AG08395 (cell line): ENCODE data around the gene UBTD1.
"Not testable (repeated sequence)": the region's sequence is repeated elsewhere in the genome, so short reads cannot be mapped to it uniquely, and the experiment has no call there.

Source experiments
- DNase-seq: peaks from one replicate; pipeline ENCODE4 v3.0.0; 2012; ENCODE audit warnings: mixed read lengths, low spot score

UBTD1 gene, protein sequence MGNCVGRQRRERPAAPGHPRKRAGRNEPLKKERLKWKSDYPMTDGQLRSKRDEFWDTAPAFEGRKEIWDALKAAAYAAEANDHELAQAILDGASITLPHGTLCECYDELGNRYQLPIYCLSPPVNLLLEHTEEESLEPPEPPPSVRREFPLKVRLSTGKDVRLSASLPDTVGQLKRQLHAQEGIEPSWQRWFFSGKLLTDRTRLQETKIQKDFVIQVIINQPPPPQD

DNA sequence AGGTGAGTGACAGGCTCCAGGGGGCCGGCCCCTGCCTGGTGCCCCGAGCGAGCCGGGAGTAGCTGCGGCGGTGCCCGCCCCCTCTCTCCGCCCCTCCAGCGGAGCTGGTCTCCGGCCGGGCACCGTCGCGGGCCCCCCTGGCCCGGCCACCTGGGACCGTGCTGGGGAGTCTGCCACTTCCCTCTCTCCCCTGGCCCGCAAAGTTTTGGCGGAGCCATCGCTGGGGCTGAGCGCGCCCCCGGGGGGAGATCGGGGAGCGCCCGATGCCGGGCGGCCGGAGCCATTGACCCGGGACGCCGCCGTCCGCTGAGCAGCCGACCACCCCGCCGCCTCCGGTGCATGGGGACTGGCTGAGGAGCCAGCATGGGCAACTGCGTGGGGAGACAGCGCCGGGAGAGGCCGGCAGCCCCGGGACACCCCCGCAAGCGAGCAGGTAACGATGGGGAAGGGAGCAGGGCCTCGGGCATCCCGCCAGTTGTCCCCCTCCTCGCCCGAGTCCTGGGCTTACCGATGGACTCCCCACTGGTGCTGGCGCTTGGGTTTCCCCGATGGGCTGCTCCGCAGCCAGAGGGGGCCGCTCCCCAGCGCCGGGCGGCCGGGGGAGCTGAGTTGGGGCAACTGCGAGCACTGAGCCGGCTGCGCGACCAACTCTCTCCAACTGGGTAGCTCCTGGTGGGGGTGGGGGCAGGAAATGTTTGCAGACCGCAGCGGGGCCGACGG, at the start of gene UBTD1:
TSS of gene UBTD1 (plus strand) at position 84 of the 720 bp plus-strand sequence. CDS start at position 364, 280 bp downstream.
- peak; percentile 32 for DNase-seq

DNA sequence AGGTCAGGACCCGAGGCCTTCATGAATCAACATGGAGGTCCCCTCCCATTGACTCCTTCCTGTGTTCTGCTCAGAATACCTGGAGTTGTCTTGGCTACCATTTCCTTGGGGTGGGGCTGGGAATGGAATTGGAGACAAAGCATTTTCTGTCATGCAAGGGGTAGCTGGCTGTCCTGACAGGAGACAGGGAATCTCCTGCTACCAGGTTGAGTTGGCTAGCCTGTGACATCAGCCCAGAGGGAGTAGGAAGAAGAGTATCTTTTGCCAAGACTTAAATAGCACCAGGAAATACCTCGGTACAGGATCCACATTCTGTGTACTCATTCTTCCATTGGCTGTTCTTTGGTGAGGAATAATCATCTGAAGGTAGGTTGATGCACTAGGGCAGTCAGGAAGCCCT, 47.9 kb upstream of the UBTD1 start:
- DNase-seq = no peak

DNA sequence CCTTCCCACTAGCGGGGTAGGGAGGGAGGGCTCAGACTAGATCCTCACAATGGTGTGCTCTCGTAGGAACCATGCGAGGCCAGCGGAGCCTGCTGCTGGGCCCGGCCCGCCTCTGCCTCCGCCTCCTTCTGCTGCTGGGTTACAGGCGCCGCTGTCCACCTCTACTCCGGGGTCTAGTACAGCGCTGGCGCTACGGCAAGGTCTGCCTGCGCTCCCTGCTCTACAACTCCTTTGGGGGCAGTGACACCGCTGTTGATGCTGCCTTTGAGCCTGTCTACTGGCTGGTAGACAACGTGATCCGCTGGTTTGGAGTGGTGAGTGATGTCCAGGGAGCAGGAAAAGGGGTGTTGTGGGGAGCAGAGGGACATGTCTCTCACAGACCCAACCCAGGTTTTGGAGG, 47.1 kb upstream of the UBTD1 start:
- no peak for DNase-seq

DNA sequence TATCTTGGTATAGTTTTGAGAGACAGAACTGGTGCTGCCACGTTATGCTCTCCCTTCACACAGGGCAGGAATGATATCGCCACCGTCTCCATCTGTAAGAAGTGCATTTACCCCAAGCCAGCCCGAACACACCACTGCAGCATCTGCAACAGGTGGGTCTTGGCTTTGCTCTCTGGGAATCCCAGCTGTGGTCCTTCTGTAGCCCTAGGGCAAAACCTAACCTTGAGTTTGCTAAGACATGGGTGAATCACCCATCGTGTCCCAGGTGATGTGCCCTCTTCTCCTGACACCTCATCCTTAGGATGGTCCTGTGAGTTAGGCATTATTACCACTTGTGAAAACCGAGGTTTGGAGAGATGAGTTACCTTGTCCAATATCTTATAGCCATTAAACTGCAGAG, 46.4 kb upstream of the UBTD1 start:
- DNase-seq = no peak

DNA sequence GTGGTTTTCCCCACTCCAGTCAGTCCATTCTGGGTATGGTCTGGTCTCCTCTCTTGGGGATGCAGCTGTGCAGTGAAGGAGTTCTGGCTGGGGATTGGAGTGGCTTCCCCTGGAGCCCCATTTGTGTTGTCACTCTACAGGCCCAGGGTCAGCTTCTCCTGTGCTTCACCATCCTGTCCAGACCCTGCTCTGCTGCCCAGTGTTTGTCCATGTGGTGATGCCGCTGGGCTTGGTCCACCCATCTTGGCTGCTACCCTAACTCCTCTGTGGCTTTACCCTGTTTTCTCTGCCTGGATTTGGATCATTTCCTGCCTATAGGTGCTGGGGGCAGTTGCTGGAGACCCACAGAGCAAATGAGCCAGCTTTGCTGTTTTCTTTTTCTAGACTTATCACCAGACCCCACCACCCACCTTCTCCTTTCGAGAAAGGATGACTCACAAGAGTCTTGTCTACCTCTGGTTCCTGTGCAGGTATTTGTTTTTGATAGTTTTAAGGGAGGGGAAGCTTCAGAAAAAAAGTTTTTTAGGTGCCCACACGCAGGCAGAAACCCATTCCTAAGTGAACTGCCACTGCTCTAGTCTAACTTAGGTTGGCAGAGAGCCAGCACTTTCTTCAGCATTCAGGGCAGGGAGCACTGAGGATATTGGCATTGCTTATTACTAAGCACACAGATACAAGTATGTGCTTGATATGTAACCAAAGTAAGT, 44.2 kb upstream of the UBTD1 start:
- DNase-seq = no peak

DNA sequence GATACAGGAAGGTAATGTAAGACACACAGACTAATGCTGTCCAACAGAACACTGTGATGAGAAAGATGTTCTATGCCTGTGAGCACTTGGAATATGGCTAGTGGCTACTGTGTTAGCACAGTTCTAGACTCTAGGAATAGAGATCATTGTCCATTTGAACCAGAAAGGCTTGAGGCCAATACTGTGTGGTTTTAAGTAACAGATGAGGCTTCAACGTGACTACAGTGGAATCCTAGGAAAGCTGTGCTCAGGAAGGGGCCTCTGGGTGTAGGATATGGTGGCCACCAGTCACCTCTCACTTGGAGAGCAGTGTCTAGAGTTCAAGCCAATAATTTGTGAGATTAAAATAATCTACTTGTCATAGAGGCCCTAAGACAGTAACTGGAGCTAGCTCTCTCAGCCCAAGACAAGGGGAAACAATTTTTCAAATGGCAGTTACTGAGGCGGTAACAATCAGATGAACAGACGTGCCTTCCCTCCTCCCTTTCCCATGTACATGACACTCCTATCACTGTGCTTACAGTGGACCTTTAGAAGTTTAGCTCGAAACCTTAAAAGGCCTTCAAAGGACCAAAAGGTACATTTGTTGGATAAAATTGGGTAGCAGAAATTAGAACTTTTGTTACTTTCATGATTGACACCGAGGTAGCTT, 42.6 kb upstream of the UBTD1 start:
- DNase-seq = no peak

DNA sequence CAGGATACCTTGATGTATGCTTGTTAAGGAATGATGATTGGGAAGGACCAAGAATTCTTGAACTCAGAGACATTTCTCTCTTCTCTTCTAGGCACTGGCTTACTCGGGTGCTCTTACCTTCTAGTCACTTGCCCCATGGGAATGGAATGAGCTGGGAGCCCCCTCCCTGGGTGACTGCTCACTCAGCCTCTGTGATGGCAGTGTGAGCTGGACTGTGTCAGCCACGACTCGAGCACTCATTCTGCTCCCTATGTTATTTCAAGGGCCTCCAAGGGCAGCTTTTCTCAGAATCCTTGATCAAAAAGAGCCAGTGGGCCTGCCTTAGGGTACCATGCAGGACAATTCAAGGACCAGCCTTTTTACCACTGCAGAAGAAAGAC, 42.0 kb upstream of the UBTD1 start:
- DNase-seq = no peak

DNA sequence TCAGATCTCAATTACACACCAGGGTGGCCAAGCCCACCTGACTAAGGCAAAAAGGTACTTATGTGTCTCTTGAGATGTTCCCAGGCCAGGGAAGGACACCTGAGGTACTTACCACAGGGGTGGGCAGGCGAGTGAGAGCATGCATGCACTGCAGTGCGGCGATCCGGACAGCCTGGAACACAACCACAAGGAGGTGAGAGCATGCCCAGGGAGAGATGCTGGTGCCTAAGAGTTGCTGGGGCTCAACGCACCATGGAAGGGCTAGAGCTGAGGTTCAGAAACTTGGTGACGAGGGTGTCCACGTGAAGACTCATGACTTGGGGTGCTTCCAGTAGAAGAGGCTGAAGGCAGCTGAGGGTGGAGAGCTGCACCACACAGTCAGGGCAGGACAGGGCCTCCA, 39.6 kb upstream of the UBTD1 start:
- no peak for DNase-seq

DNA sequence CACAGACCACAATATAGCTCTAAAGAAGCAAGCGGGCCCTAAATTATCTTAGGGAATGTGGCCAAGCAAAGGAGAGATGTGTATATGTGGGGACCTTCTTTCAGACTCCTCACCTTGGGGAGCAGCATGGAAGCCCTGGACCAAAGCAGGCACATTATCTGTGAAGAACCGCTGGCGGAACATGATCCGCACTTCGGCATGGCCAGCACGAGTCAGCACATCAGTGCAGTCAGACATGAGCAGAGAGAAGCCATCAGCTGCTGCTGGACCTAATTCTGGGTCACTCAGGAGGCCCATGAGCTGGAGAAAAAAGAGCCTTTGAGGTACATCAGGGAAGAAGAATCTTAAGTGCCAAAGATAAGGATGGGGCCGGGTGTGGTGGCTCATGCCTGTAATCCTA, 38.8 kb upstream of the UBTD1 start:
- no peak for DNase-seq

DNA sequence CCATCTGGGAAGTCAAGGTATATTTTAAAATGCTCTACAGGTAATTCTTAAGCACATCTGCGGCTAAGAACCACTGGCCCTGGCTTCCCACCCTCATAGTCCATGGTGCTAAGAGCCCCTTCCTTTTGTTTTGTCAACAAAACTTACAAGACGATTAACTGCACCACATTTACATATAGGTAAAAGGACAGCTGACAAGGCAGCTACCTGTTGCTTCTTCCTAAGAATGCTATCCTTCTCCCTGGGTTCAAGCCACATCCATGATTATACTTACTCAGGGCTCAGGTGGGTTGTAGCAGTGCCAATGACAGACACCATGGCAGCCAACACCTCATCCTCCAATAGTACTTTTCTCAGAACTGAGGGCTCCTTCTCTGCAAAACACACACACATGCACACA, 36.4 kb upstream of the UBTD1 start:
- DNase-seq = no peak

DNA sequence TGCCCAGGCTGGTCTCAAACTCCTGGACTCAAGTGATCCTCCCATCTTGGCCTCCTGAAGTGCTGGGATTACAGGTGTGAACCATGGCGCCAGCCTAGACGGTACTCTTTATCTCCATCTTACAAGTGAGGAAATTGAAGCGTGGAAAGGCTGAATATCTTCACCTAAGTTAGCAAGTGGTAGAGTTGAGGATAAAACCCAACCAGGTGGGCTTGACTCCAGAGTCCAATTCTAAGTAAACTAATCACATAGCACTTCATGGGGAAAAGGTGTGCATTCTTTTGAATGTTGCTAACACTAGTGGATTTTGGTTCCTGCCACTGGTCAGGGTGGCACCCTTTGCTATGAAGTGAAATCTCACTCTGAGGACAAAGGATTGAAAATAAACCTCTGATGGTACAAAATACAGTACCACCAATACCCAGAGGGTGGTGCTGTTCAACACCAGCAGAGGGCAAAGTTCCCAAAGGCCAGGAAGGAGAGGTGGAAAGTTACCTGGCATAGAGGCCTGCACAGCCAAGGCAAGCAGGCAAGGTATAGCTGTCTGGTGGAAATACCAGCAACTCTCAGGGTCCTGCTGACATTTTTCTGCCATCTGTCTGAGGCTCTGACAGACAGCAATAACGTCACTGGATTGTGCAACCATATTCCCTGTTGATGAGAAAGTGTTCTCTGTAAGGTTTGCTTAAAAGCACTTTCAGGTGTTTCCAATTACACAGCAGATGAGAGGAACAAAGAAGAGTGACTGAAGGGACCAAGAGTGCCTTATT, 35.2 kb upstream of the UBTD1 start:
- peak; percentile 67 for DNase-seq

DNA sequence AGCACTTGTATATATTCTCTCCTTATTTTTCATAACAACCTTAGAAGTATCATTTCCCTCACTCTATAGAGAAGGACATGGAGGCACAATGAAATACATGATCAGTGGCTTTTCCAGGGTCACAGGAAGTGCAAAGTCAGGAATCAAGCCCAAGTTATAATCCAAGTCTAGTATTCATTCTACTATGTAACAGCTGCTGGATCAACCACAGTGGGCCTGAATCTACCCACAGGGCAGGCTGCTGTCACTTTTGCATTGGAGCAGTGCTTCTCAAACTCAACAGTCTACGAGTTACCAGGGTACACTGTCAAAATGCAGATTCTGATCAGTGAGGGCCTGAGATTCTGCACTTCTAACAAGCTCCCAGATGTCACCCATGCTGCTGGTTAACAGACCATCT, 34.5 kb upstream of the UBTD1 start:
- DNase-seq = no peak

DNA sequence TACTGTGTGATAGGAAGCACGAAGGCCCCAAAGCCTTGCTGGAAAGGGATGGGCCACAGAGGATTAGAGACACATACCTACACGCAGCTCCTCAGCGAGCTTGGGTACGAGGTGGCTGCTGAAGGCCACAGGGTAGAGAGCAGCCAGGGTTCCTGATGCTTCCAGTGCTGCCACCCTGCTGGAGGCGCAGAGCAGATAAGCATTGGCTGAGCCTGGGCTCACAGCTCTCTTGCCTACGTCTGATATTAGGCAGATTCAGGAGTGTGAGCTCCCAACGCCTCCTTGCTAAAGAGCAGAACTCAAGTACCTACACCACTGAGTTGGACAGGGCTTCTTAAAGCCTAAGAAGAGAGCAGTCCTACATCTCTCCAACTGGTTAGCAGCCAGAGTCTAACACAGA, 32.7 kb upstream of the UBTD1 start:
- DNase-seq = no peak

DNA sequence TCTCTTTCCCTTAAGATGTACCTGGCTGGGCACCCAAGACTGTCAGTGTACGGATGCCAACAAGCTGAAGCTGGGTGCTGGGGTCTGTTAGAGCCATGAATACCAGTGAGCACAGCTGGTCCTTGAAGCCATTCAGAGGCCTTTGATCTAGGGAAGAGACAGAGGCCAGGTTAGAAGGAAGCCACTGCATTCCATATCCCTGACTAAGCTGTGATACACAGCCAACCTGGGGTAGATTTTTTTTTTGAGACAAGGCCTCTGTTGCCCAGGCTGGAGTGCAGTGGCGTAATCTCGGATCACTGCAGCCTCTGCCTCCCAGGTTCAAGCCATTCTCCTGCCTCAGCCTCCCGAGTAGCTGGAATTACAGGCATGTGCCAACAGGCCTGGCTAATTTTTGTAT, 32.0 kb upstream of the UBTD1 start:
- DNase-seq = no peak

DNA sequence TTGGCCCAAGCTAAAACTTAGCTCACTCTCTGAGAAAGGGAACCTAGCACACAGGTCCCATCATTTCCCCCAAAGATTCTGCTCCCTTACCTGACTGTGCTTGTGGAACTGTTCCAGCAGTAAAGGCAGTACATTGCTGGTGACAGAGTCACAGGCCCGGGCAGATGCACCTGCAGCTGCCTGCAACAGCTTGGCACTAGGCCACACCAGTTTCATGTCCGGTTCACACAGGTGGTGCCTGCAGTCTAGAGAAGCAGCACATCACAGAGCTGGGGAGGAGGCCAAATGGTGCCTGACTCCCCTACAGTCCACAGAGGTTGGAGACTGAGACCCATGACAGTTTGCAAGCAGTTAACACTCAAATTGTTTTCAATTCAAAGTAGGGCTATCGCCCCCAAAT, 30.6 kb upstream of the UBTD1 start:
- DNase-seq = no peak

DNA sequence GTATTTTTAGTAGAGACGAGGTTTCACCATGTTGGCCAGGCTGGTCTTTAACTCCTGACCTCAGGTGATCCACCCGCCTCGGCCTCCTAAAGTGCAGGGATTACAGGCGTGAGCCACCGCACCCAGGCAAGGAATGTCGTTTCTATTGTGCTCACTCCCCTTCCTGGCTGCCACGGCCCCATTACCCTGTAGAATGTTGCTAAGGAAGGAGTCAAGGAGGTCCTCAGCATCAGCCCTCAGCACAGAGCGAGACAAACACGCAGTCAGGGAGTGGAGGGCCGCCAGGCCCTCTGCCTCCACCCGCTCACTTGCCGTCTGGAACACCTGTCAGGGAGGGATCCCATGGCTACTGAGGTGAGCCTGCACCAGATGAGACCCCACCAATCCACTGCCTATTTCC, 29.9 kb upstream of the UBTD1 start:
- DNase-seq = not testable (repeated sequence)

DNA sequence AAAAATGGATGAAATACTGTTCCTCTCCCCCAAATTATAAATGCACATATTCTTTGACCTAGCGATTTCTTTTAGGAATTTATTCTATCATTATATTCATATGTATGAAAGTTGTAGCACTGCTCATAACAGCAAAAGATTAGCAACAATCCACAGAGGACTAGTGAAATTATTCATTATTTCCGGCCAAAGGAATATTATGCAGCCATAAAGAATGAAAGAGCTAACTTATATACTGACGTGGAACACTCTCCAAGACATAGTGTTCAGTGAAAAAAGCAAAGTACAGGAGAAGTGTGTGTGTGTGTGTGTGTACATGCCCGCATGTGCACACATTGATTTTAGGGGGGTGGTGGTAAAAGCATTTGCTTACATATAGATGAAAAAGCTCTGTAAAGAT, 23.8 kb upstream of the UBTD1 start:
- DNase-seq = no peak

DNA sequence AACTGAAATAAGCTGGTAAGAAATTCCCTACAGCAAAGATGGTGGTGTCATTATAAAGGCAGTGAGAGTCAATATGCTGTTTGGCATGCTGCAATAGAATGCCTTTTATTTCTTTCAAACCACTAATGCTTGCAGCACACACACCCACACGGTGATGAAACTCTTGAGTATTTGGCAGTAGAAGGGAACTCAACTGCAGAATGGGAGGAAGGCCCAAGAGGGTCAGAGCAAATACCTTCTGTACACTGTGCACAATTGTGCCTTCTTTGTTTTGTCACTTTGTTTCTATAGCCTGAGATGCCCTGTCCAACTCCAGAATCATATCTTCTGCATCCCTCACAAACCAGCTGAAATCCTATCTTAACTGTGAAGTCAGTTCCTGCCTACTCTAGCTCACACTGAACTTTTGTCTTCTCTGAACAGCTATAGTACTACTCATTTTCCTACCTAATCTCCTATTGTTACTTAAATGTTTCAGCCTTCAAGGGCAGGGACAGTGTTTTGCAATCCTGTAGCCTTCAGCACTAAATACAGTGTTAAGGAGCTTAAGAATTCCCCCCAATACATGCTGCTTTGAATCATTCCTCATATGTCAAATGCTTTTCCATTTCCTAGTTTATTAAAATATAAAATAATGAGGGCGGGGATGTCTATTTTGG, 22.7 kb upstream of the UBTD1 start:
- peak; percentile 75 for DNase-seq

DNA sequence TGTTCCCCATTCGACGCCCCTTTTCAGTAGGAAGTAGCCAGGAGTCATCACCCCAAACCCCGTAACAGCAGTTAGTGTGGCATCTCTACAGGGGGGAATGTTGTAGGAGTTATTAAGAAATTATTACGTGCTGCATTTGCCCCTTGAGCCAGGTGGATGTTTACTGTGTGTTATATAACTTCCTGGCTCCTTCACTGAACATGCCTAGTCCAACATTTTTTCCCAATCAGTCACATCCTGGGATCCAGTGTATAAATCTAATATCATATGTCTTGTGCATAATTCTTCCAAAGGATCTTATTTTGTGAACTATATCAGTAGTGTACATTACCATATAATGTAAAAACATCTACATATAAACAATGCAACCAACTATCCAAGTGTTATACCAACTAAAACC, 19.3 kb upstream of the UBTD1 start:
- not testable (repeated sequence) for DNase-seq

DNA sequence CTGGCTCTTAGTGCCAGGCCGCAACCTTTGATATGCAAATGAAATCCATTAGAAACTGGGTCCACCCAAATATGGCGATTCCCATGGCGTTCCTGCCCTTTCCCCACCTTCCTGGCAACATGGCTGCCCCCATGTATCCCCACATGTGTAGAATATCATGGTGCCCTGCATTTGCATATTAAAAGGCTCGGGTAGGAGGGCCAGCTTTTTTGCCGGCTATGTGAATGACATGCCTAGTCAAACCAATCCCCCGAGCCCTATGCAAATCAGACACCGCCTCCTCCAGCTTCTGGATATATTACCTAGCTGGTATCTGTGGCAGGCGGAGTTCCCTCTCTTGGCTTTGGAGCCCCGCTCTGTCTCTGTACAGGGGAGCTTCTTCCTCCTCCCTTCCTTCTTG, 18.8 kb upstream of the UBTD1 start:
- no peak for DNase-seq

DNA sequence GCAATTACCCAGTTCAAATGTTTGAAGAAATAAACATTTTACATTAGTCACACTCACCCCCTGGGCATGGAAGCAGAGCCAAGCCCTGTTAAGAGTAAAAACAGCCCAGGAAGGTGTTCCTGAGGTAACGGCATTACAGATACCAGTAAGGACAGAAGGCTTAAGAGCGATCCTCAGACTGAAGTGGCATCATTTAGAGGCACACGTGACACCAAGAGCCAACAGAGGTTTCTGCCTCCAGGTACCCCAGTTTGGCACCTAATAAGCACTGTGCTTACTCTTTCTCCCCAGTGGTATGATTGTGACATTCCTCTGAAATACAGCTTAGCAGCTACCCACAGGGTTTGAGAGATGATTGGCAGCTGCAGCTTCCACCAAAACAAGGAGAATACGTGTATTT, 17.7 kb upstream of the UBTD1 start:
- no peak for DNase-seq

DNA sequence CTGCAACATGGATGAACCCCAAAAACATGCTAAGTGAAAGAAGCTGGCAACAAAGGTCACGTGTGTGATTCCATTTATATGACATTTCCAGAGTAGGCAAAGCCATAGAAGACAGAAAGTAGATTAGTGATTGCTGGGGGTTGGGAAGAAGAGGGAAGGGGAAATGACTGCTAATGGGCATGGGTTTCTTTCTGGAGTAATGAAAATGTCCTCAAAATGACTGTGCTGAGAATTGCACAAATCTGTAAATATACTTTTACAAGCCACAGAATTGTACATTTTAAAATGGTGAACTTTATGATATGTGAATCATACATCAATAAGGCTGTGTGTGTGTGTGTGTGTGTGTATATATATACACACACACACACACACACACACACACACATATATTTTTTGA, 16.3 kb upstream of the UBTD1 start:
- no peak for DNase-seq
